Right ventricle myocardium inferior (tissue), 1 donor: ENCODE measurements around the gene PCGF1. TPM values are rescaled to one million over a fixed set of nuclear protein-coding genes. Genes with fewer than 3 reads are reported as not detected.

Experiments used
- ATAC-seq: fragments of 200-7000 bp; cut with Tn5 transposase; one replicate; pipeline ENCODE4 v1.9.1; 2020; ENCODE audit warnings: mild to moderate bottlenecking, moderate library complexity
- DNase-seq: peaks from one replicate; pipeline ENCODE4 v3.0.0; 2021; ENCODE audit errors: missing footprints
- intact Hi-C: fragments of 100-400 bp; cut with DNase I; formaldehyde crosslinking; loops from one replicate; pipeline ENCODE4 v1.11.0; 2022
- total RNA-seq: library from RNA; stranded (reverse); fragmentation: NEBNext Ultra II Directional; extraction: Animal tissue kit (Norgen Biotek cat#: 25700); gene quantifications from one replicate; pipeline ENCODE4 v1.2.1, GENCODE V29; 2021
- donor health status: DM: no; HTN: yes; CAD: no; lungs with severe emphysema.

Gene PCGF1
- total RNA-seq, 1 donor from 2014 or later = 26.7 TPM

DNA sequence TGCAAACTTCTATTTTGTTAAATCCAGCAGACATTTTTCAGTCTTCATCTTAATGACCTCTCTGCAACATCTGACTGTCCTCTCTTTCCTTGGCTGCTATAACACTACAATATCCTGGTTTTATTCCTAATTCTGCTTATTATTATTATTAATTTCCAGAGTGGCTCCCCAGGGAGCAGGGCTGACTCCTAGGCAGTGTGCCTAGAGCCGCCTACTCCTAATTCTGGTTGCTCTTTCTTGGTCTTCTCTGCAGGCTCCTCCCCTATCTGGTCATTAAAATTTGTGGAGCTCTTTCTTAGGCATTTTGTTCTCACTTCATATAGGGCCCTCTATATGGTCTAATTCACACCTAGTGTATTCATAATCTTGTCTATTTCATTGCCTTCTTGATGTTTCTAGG, 35.5 kb upstream of the PCGF1 start:
- intact Hi-C loops = no loop called here
- ATAC-seq (no peak), DNase-seq (no peak)

- intact Hi-C loops = no loop called here
- DNase-seq (no peak), ATAC-seq (peak; percentile 84)
Observed at GRCh38 chr2:74540291-74540690, 32.8 kb upstream of the PCGF1 start.

- DNase-seq = no peak
- intact Hi-C loops = no loop called here
- ATAC-seq = no peak
Observed at GRCh38 chr2:74538881-74539339, 31.4 kb upstream of the PCGF1 start.

DNA sequence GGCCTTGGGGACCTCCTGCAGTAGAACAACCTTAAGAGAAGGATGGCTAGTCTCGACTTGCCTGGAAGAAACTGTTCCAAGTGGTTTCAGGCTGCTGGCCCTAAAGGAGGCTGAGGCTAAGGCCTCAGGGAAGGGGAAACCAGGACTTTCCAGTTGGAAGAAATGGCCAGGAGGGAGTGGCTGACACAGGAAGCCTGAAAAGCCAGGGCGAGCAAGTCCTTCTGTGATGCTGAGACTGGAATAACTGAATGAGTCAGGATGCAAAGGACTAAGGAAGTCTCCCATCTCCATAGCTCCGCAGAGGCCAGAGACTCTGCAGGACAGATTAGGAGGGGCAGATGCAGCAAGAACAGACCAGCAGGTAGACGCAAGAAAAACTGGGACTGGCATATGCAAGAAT, 29.6 kb upstream of the PCGF1 start:
- DNase-seq (no peak), ATAC-seq (no peak)
- intact Hi-C loops = no loop called here

DNA sequence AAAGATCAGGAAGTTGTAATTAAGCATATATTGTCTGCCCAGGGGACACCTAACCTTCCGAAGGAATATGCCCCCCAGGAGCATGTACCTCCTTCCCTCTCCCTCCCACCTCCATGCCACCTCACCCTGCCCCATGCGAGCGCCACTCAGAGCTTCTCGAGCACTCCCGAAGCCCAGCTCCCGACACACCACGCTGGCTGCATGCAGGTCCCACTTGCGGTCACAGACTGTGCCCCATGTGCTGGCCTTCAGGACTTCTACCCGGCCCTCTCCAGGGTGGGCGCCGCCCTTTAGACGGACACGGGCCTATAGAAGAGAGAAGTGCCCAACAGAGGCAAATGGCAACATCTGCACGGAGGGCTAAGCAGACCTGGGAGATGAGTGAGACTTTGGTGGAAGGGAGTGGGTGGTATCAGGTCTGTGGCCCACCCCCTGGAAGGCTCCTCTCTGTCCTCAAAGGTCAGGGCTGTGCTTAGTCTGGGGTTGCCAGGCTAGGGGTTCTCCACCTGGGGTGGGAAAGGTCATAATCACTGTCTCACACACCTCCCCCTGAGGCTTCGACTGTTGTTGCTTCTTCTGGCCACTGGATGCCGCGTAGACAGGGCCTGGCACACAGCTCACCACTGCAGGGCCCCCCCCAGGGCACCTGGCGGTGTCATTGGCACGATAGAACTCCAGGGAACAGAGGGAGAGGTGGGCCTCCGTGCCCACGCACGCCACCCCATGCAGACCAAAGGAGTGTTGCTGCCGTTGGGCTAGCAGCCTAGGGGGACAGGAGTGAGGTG, 28.9 kb upstream of the PCGF1 start:
- DNase-seq (no peak), ATAC-seq (no peak)
- intact Hi-C loops = no loop called here

DNA sequence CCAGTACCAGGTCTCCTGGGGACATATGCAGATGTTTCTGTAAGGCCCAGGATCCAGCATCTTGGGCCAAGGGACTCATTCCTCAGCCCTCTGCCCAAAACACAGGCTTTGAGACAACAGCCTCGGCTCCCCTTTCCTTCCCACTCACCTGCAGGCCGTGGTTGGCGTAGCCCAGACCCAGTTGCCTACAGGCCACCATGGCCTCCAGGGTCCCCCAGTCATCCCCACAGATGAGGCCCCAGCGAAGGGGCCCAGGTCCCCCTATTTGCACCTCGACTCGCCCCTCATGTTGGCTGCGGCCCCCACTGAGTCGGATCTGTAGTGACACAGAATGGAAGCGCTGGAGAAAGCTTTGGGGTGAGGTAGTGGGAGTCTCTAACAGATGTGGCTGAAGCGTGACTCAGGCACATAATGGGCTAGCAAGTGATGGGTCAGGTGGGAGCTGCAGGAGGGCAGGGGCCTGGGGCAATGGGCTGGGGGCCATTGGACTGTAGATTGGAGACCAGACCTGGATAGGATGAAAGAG, 28.0 kb upstream of the PCGF1 start:
- DNase-seq (no peak), ATAC-seq (no peak)
- intact Hi-C loops = no loop called here

- no peak for ATAC-seq
- DNase-seq = no peak
- intact Hi-C loops = no loop called here
Observed at GRCh38 chr2:74534411-74534810, 26.9 kb upstream of the PCGF1 start.

GRCh38 chr2:74533464-74533863, 26.0 kb upstream of the PCGF1 start:
- ATAC-seq (no peak), DNase-seq (no peak)
- intact Hi-C loops = no loop called here

DNA sequence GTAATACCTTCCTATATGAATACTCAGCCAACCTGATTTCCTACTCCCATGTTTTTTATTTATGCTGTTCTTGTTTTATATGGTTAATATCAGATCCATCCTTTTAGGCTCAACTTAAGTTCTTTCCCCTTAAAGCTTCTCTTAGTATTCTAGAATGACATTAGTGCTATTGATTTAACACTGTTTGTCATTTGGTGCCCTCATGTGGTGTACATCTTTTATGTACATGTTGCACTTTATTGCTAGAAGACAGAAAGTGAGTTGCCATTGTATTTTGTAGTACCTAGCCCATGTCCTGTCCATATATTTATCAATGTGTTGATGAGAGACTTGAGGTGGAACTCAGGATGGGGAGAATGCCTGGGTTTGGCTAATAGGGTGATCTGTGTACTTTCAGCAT, 24.7 kb upstream of the PCGF1 start:
- intact Hi-C loops = no loop called here
- ATAC-seq (no peak), DNase-seq (no peak)

DNA sequence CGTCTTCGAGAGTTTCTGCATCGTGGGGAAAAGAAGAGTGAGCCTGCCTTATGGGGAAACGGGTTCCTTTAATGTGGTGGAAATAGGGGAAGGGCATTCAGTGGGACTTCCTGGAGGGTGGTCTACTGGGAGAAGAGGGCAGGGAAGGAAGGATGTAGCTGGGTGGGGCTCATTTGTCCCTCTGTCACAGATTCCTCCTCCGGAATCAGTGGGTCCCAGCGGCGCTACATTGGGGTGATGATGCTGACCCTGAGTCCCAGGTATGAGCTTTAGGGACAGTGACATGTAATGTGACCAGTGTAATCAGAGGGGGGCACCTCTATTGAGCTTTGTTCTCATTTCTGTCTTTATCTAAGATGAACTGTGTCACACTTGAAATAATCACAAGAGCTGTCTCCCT, 24.2 kb upstream of the PCGF1 start:
- no peak for ATAC-seq
- intact Hi-C loops = no loop called here
- no peak for DNase-seq

- DNase-seq (peak; percentile 75), ATAC-seq (peak; percentile 27)
- intact Hi-C loops = no loop called here
Observed at GRCh38 chr2:74530239-74531187, 23.0 kb upstream of the PCGF1 start.

- intact Hi-C loops = loop anchor here (2.0 kb wide), 3 partner anchors 19 to 47 kb away; partner anchors contain the start of genes CCDC142, PCGF1 and TTC31
- peak; percentile 97 for ATAC-seq
- DNase-seq = peak; percentile 99
Observed at GRCh38 chr2:74529357-74530238, 22.1 kb upstream of the PCGF1 start, which contains the start of the genes AUP1 and HTRA2. AUP1 (minus strand) TSS chr2:74529706; CDS start chr2:74529629, 77 bp downstream. HTRA2 (plus strand) TSS chr2:74529933; CDS start chr2:74530007, 74 bp downstream.

DNA sequence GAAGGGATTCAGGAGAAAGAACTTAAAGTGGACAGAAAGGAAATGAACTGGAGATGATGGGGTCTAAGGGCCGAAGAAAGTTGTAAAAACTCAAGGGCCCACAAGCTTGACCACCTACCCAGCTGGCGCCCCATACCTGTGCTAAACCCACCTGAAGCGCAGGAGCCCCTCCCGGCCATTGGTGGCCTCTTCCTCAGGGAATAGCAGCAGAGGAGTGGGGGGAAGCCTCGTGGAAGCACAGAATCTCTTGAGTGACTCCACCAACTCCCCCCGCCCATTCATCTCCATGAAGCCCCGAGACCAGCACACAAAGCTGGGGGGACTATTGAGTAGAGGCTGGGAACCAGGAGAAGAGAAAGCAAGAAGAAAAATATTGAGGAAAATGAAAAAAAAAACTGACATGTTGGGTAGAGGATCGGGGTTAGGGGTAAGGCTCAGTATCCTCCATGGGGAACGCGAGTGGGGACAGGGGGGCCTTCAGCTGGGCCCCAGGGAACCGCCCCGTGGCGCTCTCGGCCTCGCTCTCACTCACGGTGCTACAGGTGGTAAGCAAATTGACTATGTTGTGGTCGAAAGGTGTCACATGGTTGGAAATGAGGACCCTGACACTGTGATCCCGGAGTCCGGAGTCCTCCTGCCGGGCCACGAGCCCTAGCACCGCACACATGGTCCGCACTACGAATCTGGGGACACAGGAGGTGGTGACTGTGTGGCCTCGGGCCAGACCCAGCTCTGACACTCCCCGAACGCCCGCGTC, 21.3 kb upstream of the PCGF1 start:
- ATAC-seq (peak; percentile 1), DNase-seq (no peak)
- intact Hi-C loops = loop anchor here (2.0 kb wide), 3 partner anchors 20 to 46 kb away; partner anchors contain the start of genes CCDC142, PCGF1 and TTC31

DNA sequence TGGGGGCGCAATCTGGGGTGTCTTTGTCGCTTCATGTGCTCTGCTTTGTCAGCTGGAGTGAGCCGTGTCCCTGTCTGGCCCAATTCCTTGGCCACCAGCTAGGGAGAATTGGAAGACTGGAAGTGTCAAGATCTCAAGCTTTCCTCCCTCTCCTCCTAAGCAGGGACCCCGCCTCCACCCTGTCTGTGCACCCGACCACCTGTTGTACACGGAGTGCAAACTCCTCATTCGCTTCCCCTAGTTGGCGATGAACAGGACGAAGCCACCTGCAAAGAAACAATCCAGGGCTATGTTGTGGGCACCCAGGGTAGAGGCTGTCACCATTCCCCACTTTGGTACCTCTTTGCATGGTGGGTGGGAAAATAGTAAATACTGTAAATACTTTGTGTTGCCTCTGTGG, 20.2 kb upstream of the PCGF1 start:
- ATAC-seq (no peak), DNase-seq (no peak)
- intact Hi-C loops = loop anchor here (2.0 kb wide), 3 partner anchors 21 to 45 kb away; partner anchors contain the start of genes CCDC142, PCGF1 and TTC31

- DNase-seq = no peak
- intact Hi-C loops = no loop called here
- no peak for ATAC-seq
Observed at GRCh38 chr2:74526649-74527230, 19.2 kb upstream of the PCGF1 start.

DNA sequence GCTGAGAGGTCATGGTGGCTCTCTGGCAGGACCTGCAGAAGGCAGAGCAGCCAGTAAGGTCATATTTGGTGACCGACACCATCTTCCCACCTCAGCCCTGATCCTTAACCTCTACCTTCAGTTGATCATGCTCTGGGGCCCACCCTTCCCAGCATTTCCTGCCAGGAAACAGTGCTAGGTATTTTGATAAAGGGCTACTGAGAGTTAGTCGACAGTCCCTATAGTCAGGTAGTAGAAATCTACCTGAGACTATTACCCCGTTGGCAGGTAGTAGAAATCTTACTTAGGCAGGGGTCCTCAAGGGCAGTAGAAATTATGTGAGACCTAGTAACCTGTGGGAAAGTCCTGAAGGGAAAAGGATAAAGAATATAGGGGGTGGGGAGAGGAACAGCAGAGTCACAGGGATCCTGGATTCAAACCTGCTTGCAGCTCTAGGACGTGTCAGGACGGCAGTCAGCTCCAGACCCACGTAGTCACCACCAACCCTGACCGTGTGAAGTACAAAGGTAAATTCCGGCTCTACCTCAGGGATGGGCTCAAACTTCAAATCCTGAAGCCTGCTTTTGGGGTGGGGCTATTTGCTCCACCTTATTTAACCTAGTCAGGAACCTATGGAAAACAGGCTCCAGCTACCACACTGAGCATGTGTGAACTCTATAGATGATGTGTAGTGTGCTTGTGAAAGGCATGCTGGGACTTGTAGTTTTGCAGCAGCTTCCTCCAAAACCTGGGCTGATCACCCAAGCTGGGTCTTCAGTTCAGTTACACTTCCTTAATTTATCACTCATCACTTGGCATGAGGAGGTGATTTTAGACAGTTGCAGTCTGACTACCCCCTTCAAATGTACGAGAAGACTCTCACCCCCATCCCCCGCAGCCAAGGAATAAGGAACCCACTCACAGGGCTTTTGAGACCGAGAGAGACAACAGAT, 18.5 kb upstream of the PCGF1 start, which contains the start of gene DQX1:
TSS of gene DQX1 (minus strand) at position 515 of the 932 bp plus-strand sequence. CDS start at position 13, 502 bp downstream.
- no peak for DNase-seq
- intact Hi-C loops = no loop called here
- no peak for ATAC-seq
